Lower leg skin (tissue), 4 donors: Measurements from ENCODE around the gene PAXIP1. TPM values are rescaled to one million over a fixed set of nuclear protein-coding genes. Genes with fewer than 3 reads are reported as not detected.

Experiments used
- DNase-seq, 2 donors: peaks; one replicate each; pipeline ENCODE4 v3.0.0-alpha.2; 2019; ENCODE audit warnings: low spot score in 2 of 2
- H3K4me3 ChIP-seq: fragments of 200-600 bp; sonication (generic); 2 replicates; pipeline ENCODE4 v1.5.1; 2017; ENCODE audit warnings: mild to moderate bottlenecking, low read depth; ENCODE audit not compliant: poor library complexity, severe bottlenecking
- CTCF ChIP-seq, 3 donors: fragments of 450-650 bp; IDR thresholded peaks; one replicate each; pipeline ENCODE4 v1.5.1; 2016; ENCODE audit warnings: antibody characterized with exemption in 3 of 3, mild to moderate bottlenecking in 3 of 3, moderate library complexity in 2 of 3
- POLR2A ChIP-seq, 2 donors: fragments of 450-650 bp; IDR thresholded peaks; one replicate each; pipeline ENCODE4 v1.6.1; 2016 to 2017; ENCODE audit warnings: antibody characterized with exemption in 2 of 2, mild to moderate bottlenecking in 1 of 2, moderate library complexity in 1 of 2
- WGBS, 2 donors: methylation state at CpG; one replicate each; pipeline ENCODE4 v1.1.5; 2018; 5-methylcytosine and 5-hydroxymethylcytosine counted together
- intact Hi-C: fragments of 100-400 bp; cut with DNase I; formaldehyde crosslinking; loops from one replicate; pipeline ENCODE4 v1.15.0; 2023; ENCODE audit warnings: low total_unique reads
- total RNA-seq, 4 donors: library from RNA; depleted of rRNA; stranded (reverse); fragments of >200 nt; gene quantifications; one replicate each; pipeline ENCODE4 v1.1.0, GENCODE V29; 2016

PAXIP1 gene
- total RNA-seq, 4 donors from 2014 or later, result 10.0 to 14.1 (median 11.4) TPM

- TF ChIP-seq CTCF (IDR thresholded peaks at IDR 0.05) (no peak), POLR2A (IDR thresholded peaks at IDR 0.05) (no peak)
- DNase-seq, result peak in 1 of 2 donors; percentile 57
- no peak overlapping the region for H3K4me3 ChIP-seq
- intact Hi-C loops, result no loop called here
- 80 to 88% methylated on average over 13 of the region's 13 CpGs for WGBS, 2 donors
Measured at GRCh38 chr7:154916856-154917807, 85.8 kb downstream of the PAXIP1 start.

- WGBS, 2 donors, result 86 to 87% methylated on average over 14 of the region's 14 CpGs
- no peak overlapping the region for H3K4me3 ChIP-seq
- no peak for TF ChIP-seq POLR2A (IDR thresholded peaks at IDR 0.05)
- no peak for TF ChIP-seq CTCF (IDR thresholded peaks at IDR 0.05)
- intact Hi-C loops, result no loop called here
- DNase-seq, result peak in 1 of 2 donors; percentile 73
Measured at GRCh38 chr7:154916381-154916780, 86.5 kb downstream of the PAXIP1 start.

- no peak overlapping the region for H3K4me3 ChIP-seq
- peak in 1 of 2 donors; percentile 26 for DNase-seq
- intact Hi-C loops, result no loop called here
- 86 to 100% methylated on average over 4 of the region's 4 CpGs for WGBS, 2 donors
- TF ChIP-seq POLR2A (IDR thresholded peaks at IDR 0.05) (no peak), CTCF (IDR thresholded peaks at IDR 0.05) (no peak)
Measured at GRCh38 chr7:154915600-154915999, 87.3 kb downstream of the PAXIP1 start.

GRCh38 chr7:154914996-154915380, 87.9 kb downstream of the PAXIP1 start:
- intact Hi-C loops, result no loop called here
- DNase-seq, result no peak
- H3K4me3 ChIP-seq, result no peak overlapping the region
- no peak for TF ChIP-seq CTCF (IDR thresholded peaks at IDR 0.05)
- no peak for TF ChIP-seq POLR2A (IDR thresholded peaks at IDR 0.05)
- WGBS, 2 donors, result 75 to 78% methylated on average over 14 to 18 of the region's 18 CpGs

- no peak overlapping the region for H3K4me3 ChIP-seq
- TF ChIP-seq POLR2A (IDR thresholded peaks at IDR 0.05) (no peak), CTCF (IDR thresholded peaks at IDR 0.05) (no peak)
- intact Hi-C loops, result no loop called here
- WGBS, 2 donors, result 49 to 53% methylated on average over 26 to 33 of the region's 36 CpGs
- DNase-seq, result peak in 1 of 2 donors; percentile 80
Measured at GRCh38 chr7:154914308-154914995, 88.5 kb downstream of the PAXIP1 start.
